Kidney epithelial cell (primary cell): Measurements from ENCODE around the gene PLXNC1. TPM values are rescaled to one million over a fixed set of nuclear protein-coding genes. Genes with fewer than 3 reads are reported as not detected.

Source experiments
- DNase-seq: peaks from one replicate; pipeline ENCODE4 v3.0.0-alpha.2; 2010; ENCODE audit warnings: low read depth
- H3K27me3 ChIP-seq: 2 replicates; pipeline ENCODE4 v1.6.0; 2011; ENCODE audit warnings: low read length; ENCODE audit not compliant: control insufficient read depth, insufficient read depth
- H3K36me3 ChIP-seq: 2 replicates; pipeline ENCODE4 v1.5.1; 2011; ENCODE audit warnings: low read length; ENCODE audit not compliant: control insufficient read depth, insufficient read depth
- H3K4me3 ChIP-seq: 2 replicates; pipeline ENCODE4 v1.5.1; 2011; ENCODE audit warnings: low read depth, mild to moderate bottlenecking, control low read depth, low read length
- total RNA-seq: library from RNA; depleted of rRNA; stranded (reverse); fragments of >200 nt; gene quantifications from 2 replicates; pipeline ENCODE4 v1.2.3, GENCODE V29; 2015
- TF ChIP-seq, protein P1 (sequence below): IDR thresholded peaks from 2 replicates; pipeline ENCODE4 v1.5.1; 2011; ENCODE audit warnings: mild to moderate bottlenecking, moderate library complexity, low read length, control low read depth, inconsistent platforms; ENCODE audit not compliant: insufficient read depth, poor library complexity, severe bottlenecking

PLXNC1 gene
- total RNA-seq, 1 donor from 2014 or later: 0.21 TPM

- DNase-seq: no peak
- H3K4me3 ChIP-seq: no peak overlapping the region
- H3K27me3 ChIP-seq: peaks cover 7% of the 10 kb centered on the region
- TF ChIP-seq, protein P1, sequence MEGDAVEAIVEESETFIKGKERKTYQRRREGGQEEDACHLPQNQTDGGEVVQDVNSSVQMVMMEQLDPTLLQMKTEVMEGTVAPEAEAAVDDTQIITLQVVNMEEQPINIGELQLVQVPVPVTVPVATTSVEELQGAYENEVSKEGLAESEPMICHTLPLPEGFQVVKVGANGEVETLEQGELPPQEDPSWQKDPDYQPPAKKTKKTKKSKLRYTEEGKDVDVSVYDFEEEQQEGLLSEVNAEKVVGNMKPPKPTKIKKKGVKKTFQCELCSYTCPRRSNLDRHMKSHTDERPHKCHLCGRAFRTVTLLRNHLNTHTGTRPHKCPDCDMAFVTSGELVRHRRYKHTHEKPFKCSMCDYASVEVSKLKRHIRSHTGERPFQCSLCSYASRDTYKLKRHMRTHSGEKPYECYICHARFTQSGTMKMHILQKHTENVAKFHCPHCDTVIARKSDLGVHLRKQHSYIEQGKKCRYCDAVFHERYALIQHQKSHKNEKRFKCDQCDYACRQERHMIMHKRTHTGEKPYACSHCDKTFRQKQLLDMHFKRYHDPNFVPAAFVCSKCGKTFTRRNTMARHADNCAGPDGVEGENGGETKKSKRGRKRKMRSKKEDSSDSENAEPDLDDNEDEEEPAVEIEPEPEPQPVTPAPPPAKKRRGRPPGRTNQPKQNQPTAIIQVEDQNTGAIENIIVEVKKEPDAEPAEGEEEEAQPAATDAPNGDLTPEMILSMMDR: no peak
- no peaks in the 10 kb centered on the region for H3K36me3 ChIP-seq
These were observed 16.8 kb downstream of the PLXNC1 start for GRCh38 chr12:94165138-94165537.

DNA sequence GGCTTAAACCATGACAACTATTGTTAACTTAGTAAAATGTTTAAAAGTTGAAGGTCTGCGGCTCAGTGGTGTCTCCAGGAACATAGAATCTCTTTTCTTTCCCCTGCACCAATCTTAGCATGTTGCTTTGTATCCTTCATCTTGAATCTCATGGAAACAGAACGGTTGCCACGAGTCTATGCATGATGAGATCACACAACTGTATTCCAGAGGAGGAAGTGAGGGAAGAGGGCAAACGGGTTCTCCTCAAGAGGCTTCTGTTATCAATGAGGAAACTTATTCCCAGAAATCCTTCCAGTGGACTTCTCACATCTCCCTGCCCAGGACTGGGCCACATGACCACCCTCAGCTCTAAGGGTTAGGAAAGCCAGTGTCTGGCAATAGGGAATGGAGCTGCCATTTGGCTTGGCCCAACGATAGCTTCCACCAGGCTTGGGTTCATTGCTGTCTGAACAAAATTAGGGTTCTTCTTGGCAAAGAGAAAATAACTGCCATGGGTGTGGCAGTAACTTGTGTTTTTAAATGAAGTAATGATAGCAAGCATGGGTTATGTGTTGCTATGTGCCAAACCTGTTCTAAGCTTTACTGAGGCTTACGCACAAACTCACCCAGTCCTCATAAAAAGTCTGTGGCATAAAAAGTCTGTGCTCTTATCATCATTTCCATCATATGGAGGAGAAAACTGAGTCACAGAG is 17.4 kb downstream of the PLXNC1 start:
- H3K4me3 ChIP-seq: no peak overlapping the region
- DNase-seq: no peak
- TF ChIP-seq, protein P1: no peak
- H3K27me3 ChIP-seq: peaks cover 7% of the 10 kb centered on the region
- H3K36me3 ChIP-seq: no peaks in the 10 kb centered on the region

GRCh38 chr12:94167071-94167755 is 18.8 kb downstream of the PLXNC1 start:
- no peak for DNase-seq
- H3K4me3 ChIP-seq: no peak overlapping the region
- peaks cover 7% of the 10 kb centered on the region for H3K27me3 ChIP-seq
- TF ChIP-seq, protein P1: no peak
- H3K36me3 ChIP-seq: no peaks in the 10 kb centered on the region

DNA sequence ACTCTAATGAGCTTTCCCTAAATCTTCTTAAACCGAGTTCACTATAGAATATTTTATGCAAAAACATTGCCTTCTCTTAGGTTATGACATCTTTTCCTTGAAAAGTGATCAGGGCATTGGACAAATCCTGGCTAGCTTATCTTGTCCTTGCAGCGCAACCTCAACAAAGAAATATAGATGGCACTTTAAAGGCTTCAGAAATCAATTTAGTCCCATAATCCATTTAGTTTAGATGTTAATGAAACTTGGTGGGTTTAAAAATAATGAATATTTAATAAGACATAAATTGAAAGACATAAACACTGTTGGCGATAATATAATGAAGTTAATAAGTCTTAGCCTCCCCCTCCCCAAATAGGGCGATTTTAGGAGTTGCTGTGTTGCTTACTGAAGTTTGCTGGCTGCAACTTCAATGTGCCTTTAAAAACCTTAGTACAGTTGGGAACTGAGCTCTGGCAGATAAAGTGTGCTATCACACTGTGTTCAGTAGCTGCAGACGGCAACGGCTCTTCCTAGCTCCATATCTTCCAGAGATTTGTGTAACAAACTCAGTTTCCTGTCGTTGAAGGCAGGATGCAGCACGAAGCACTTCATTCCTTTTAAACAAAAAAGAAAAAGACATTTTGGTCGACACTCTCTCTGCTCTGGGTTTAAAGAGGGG is 19.5 kb downstream of the PLXNC1 start:
- Histone ChIP-seq H3K36me3 (no peaks in the 10 kb centered on the region), H3K4me3 (no peak overlapping the region), H3K27me3 (peaks cover 7% of the 10 kb centered on the region)
- TF ChIP-seq, protein P1: no peak
- no peak for DNase-seq

GRCh38 chr12:94169495-94169894 is 21.1 kb downstream of the PLXNC1 start:
- no peak for DNase-seq
- TF ChIP-seq, protein P1: no peak
- no peaks in the 10 kb centered on the region for H3K36me3 ChIP-seq
- peaks cover 5% of the 10 kb centered on the region for H3K27me3 ChIP-seq
- no peak overlapping the region for H3K4me3 ChIP-seq
